Measurements from ENCODE around the gene LYAR. TPM values are rescaled to one million over a fixed set of nuclear protein-coding genes. Genes with fewer than 3 reads are reported as not detected.

Gene LYAR
- total and polyA plus RNA-seq, 2 experiments from 2014 or later, result 44.0 to 105 TPM

GRCh38 chr4:4248885-4249203, 41.1 kb downstream of the LYAR start:
- H3K27ac ChIP-seq (ENCODE audit: low read depth), result peak overlapping the region; percentile 88
- H3K4me2 ChIP-seq, result peak overlapping the region; percentile 94
- peaks cover 3% of the 10 kb centered on the region; the same call in 1 of the 2 replicates for H3K36me3 ChIP-seq (ENCODE audit: insufficient read depth)
- peak overlapping the region; percentile 89 for H3K4me3 ChIP-seq
- no peaks in the 10 kb centered on the region for H4K20me1 ChIP-seq (replicated peaks; ENCODE audit: insufficient read depth)
- H3K79me2 ChIP-seq (replicated peaks; ENCODE audit: insufficient read depth), result peaks cover 4% of the 10 kb centered on the region
- peak overlapping the region; percentile 97 for H3K27ac Mint-ChIP-seq
- DNase-seq (ENCODE audit: low spot score), result no peak
- no peak for TF ChIP-seq POLR2AphosphoS5 (IDR thresholded peaks at IDR 0.05; ENCODE audit: low read depth)
- no peak for TF ChIP-seq EZH2 (IDR thresholded peaks at IDR 0.05; ENCODE audit: low read depth, unreplicated experiment)
- TF ChIP-seq JUNB (IDR thresholded peaks at IDR 0.05; ENCODE audit: unreplicated experiment), result no peak
- TF ChIP-seq REST (IDR thresholded peaks at IDR 0.05; ENCODE audit: unreplicated experiment), result no peak
- no peak for TF ChIP-seq EZH2phosphoT487 (IDR thresholded peaks at IDR 0.05; ENCODE audit: unreplicated experiment)
- no peak for TF ChIP-seq ZNF114 (CRISPR knock-in tag; IDR thresholded peaks at IDR 0.05)
- no peak for TF ChIP-seq NANOG (IDR thresholded peaks at IDR 0.05; ENCODE audit: borderline replicate concordance)
- no peak for TF ChIP-seq CTCF (conservative IDR thresholded peaks at IDR 0.05; ENCODE audit: low read depth in 2 of 2)
- no peak for TF ChIP-seq ETS1 (IDR thresholded peaks at IDR 0.05)
- no peak for TF ChIP-seq ZNF462 (CRISPR knock-in tag; IDR thresholded peaks at IDR 0.05)
- no peak for TF ChIP-seq CREB1 (CRISPR knock-in tag; IDR thresholded peaks at IDR 0.05; ENCODE audit: low read depth)
- no peak for TF ChIP-seq ZNF331 (CRISPR knock-in tag; IDR thresholded peaks at IDR 0.05; ENCODE audit: low read depth)
- TF ChIP-seq STAT1 (IDR thresholded peaks at IDR 0.05; ENCODE audit: unreplicated experiment), result no peak
- no peaks in the 10 kb centered on the region for H3K9me3 Mint-ChIP-seq
- H3K36me3 Mint-ChIP-seq (ENCODE audit: low read depth), result peaks cover 14% of the 10 kb centered on the region
- ATAC-seq, result no peak
- H3K9me2 ChIP-seq (ENCODE audit: insufficient read depth), result no peaks in the 10 kb centered on the region
- peaks cover 3% of the 10 kb centered on the region for H3K27me3 Mint-ChIP-seq (ENCODE audit: insufficient read depth, low read depth, poor library complexity)
- peaks cover 7% of the 10 kb centered on the region for H3K4me1 ChIP-seq (ENCODE audit: insufficient read depth)
- peaks cover 9% of the 10 kb centered on the region; the same call in 1 of the 2 replicates for H3K27me3 ChIP-seq (ENCODE audit: insufficient read depth)
- H2AFZ ChIP-seq, result peak overlapping the region; percentile 96
- peaks cover 11% of the 10 kb centered on the region for H3K4me1 Mint-ChIP-seq
- H3F3A ChIP-seq (replicated peaks; ENCODE audit: low read depth), result 0 out of 2 replicates have a peak, but pooled peaks cover 3% of the 10 kb centered on the region
- peak overlapping the region; percentile 91 for H3K4me3 Mint-ChIP-seq

Data from GM23338 (cell line).